ENCODE data around the gene KY.

KY gene

GRCh38 chr3:134567605-134568004 lies 83.2 kb downstream of the KY start:
- in situ Hi-C loops (cut with MboI; ENCODE audit: low sequenced_read_pairs): no loop called here

- in situ Hi-C loops (cut with MboI; ENCODE audit: low sequenced_read_pairs): no loop called here
These were observed 85.8 kb downstream of the KY start for GRCh38 chr3:134564991-134565390.

- in situ Hi-C loops (cut with MboI; ENCODE audit: low sequenced_read_pairs): no loop called here
These were observed 87.2 kb downstream of the KY start for GRCh38 chr3:134563601-134564000.

GRCh38 chr3:134562055-134562454 lies 88.8 kb downstream of the KY start:
- in situ Hi-C loops (cut with MboI; ENCODE audit: low sequenced_read_pairs): no loop called here

GRCh38 chr3:134559591-134559990 lies 91.2 kb downstream of the KY start:
- in situ Hi-C loops (cut with MboI; ENCODE audit: low sequenced_read_pairs): no loop called here
